Naive thymus-derived CD8-positive, alpha-beta T cell (primary cell): ENCODE data around the gene MTA3. TPM values are rescaled to one million over a fixed set of nuclear protein-coding genes. Genes with fewer than 3 reads are reported as not detected.
"Not testable (repeated sequence)": the region's sequence is repeated elsewhere in the genome, so short reads cannot be mapped to it uniquely, and the experiment has no call there.

ENCODE experiments used
- ATAC-seq, 2 donors: fragments of 150-1000 bp; cut with Tn5 transposase in 1 of 2; sonication (Bioruptor Pico), chemical (Tn5 transposase) in 1 of 2; 1 replicate in 1 of 2; 2 replicates in 1 of 2; pipeline ENCODE4 v1.10.0; 2021; ENCODE audit warnings: mild to moderate bottlenecking in 2 of 2, moderate library complexity in 2 of 2
- POLR2A ChIA-PET: fragments of 350-600 bp; sonication (Branson Sonifier 250); formaldehyde crosslinking; loops from one replicate; lab custom pipeline; 2021; ENCODE audit warnings: antibody characterized with exemption; lab: Charles Lee
- DNase-seq, 10 donors: peaks; one replicate each; pipeline versions ENCODE4 v3.0.0 to v3.0.0-alpha.2; 2020 to 2022
- H3K27ac Mint-ChIP-seq, 10 donors: one replicate each; pipeline ENCODE4 v1.8.0; 2020 to 2022; ENCODE audit warnings: mild to moderate bottlenecking in 10 of 10, mixed read lengths in 10 of 10, moderate library complexity in 4 of 10, inconsistent platforms in 1 of 10
- H3K27me3 Mint-ChIP-seq, 5 donors: one replicate each; pipeline ENCODE4 v1.8.0; 2021 to 2022; ENCODE audit warnings: mixed read lengths in 5 of 5
- H3K36me3 Mint-ChIP-seq, 3 donors: one replicate each; pipeline ENCODE4 v1.8.0; 2020 to 2022; ENCODE audit warnings: mixed read lengths in 3 of 3, mild to moderate bottlenecking in 2 of 3, inconsistent platforms in 1 of 3
- H3K4me1 Mint-ChIP-seq, 4 donors: one replicate each; pipeline ENCODE4 v1.8.0; 2021 to 2022; ENCODE audit warnings: mixed read lengths in 4 of 4
- H3K4me3 Mint-ChIP-seq, 10 donors: one replicate each; pipeline ENCODE4 v1.8.0; 2020 to 2022; ENCODE audit warnings: mild to moderate bottlenecking in 10 of 10, mixed read lengths in 10 of 10, moderate library complexity in 6 of 10, inconsistent platforms in 1 of 10
- H3K9me3 Mint-ChIP-seq, 9 donors: one replicate each; pipeline ENCODE4 v1.8.0; 2020 to 2022; ENCODE audit warnings: mixed read lengths in 9 of 9, mild to moderate bottlenecking in 3 of 9, inconsistent platforms in 1 of 9, moderate library complexity in 1 of 9
- polyA plus RNA-seq, 3 donors: library from polyadenylated mRNA; unstranded; fragments of 300-500 nt; fragmentation: Illumina TruSeq; gene quantifications; one replicate each; pipeline ENCODE4 v1.2.3, GENCODE V29; 2021
- total RNA-seq, 8 experiments: library from RNA in 2 of 8; stranded (reverse) in 2 of 8; gene quantifications; one replicate each; pipeline ENCODE4 v1.2.3 and lab custom pipeline; 2021 to 2026

Gene MTA3
- total and polyA plus RNA-seq, 5 experiments from 2014 or later, result 17.1 to 40.4 (median 21.4) TPM

GRCh38 chr2:42550870-42551269 lies 17.6 kb upstream of the MTA3 start:
- H3K27me3 Mint-ChIP-seq, result no peaks in the 10 kb centered on the region
- no peak for ATAC-seq
- POLR2A ChIA-PET, result no interaction called here
- DNase-seq, result no peak
- no peaks in the 10 kb centered on the region for H3K36me3 Mint-ChIP-seq
- no peak overlapping the region for H3K4me3 Mint-ChIP-seq
- H3K9me3 Mint-ChIP-seq, result no peaks in the 10 kb centered on the region
- H3K27ac Mint-ChIP-seq, result no peak overlapping the region
- H3K4me1 Mint-ChIP-seq, result peaks cover 3 to 10% (median 6%) of the 10 kb centered on the region in 4 donors

- Mint-ChIP-seq H3K4me3 (no peak overlapping the region), H3K4me1 (peaks cover 0 to 3% (median 0%) of the 10 kb centered on the region in 4 donors), H3K27ac (no peak overlapping the region), H3K36me3 (no peaks in the 10 kb centered on the region), H3K27me3 (no peaks in the 10 kb centered on the region), H3K9me3 (no peaks in the 10 kb centered on the region)
- ATAC-seq (no peak), DNase-seq (no peak)
- POLR2A ChIA-PET, result no interaction called here
Measured at GRCh38 chr2:42554392-42554791, 14.0 kb upstream of the MTA3 start.

DNA sequence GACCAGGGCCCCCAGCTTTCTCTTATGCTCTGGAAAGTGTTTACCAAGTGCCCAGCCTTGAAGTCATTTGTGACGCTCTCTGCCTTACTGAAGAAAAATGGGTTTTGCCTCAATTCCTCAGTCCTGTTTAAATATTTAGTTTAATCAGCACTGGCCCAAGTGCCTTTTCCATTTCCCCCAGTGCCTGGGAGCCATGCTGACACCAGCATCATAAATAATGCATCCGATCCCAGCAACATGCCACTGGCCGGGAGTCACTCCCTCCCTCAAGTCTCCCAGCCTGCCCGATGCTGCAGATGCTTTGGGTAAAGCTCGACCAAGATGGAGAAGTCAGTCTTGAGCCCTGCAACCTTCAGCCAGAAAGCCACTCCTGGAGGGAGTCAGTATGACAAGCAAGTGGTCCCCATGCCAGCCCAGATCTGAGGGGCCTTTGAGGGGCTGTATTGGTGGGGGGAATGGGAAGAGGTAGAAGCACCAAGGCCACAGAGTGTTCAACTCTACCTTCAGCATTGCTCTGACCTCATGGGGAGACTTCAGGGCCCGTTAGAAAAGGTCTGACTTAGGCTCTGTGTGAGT lies 12.0 kb upstream of the MTA3 start:
- no peaks in the 10 kb centered on the region for H3K9me3 Mint-ChIP-seq
- POLR2A ChIA-PET, result no interaction called here
- H3K27ac Mint-ChIP-seq, result peak overlapping the region in 1 of 10 donors; percentile 32
- H3K36me3 Mint-ChIP-seq, result no peaks in the 10 kb centered on the region
- no peaks in the 10 kb centered on the region for H3K27me3 Mint-ChIP-seq
- ATAC-seq, result no peak
- peaks cover 0 to 5% (median 1%) of the 10 kb centered on the region in 4 donors for H3K4me1 Mint-ChIP-seq
- H3K4me3 Mint-ChIP-seq, result no peak overlapping the region
- peak in 1 of 10 donors; percentile 63 for DNase-seq

- POLR2A ChIA-PET, result interaction anchor here (0.8 kb wide), 1 partner anchor 9 kb away, joined by 3 read pairs; no protein-coding TSS in a partner anchor
- H3K9me3 Mint-ChIP-seq, result no peaks in the 10 kb centered on the region
- ATAC-seq (no peak), DNase-seq (no peak)
- H3K36me3 Mint-ChIP-seq, result no peaks in the 10 kb centered on the region
- peak overlapping the region in 2 of 10 donors; percentile 1 to 2 for H3K27ac Mint-ChIP-seq
- no peak overlapping the region for H3K4me3 Mint-ChIP-seq
- no peaks in the 10 kb centered on the region for H3K27me3 Mint-ChIP-seq
- H3K4me1 Mint-ChIP-seq, result peaks cover 0 to 5% (median 1%) of the 10 kb centered on the region in 4 donors
Measured at GRCh38 chr2:42557306-42557705, 11.1 kb upstream of the MTA3 start.

DNA sequence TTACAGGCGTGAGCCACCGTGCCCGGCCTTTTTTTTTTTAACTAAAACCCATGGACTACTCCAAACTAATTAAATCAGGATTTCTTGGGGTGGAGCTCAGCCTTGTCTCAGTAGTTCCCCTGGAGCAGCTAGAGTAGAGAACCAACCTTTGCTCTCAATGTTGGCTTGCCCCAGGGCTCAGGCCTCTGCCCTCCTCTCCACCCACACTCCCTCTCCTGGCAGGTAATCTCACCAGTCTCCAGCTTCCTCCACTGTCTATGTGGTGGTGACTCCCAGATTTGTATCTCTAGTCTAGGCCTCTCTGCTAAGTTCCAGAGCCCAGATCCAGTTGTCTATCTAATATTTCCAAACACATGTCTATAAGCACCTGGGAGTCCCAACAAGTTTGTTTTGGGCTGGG lies 9.6 kb upstream of the MTA3 start:
- ATAC-seq, result no peak
- peak overlapping the region in 1 of 10 donors; percentile 10 for H3K27ac Mint-ChIP-seq
- no peaks in the 10 kb centered on the region for H3K9me3 Mint-ChIP-seq
- H3K36me3 Mint-ChIP-seq, result no peaks in the 10 kb centered on the region
- H3K27me3 Mint-ChIP-seq, result no peaks in the 10 kb centered on the region
- no peak for DNase-seq
- no peak overlapping the region for H3K4me3 Mint-ChIP-seq
- H3K4me1 Mint-ChIP-seq, result peaks cover 0 to 5% (median 2%) of the 10 kb centered on the region in 4 donors
- POLR2A ChIA-PET, result interaction anchor here (1.2 kb wide), 1 partner anchor 8 kb away, joined by 6 read pairs; no protein-coding TSS in a partner anchor

DNA sequence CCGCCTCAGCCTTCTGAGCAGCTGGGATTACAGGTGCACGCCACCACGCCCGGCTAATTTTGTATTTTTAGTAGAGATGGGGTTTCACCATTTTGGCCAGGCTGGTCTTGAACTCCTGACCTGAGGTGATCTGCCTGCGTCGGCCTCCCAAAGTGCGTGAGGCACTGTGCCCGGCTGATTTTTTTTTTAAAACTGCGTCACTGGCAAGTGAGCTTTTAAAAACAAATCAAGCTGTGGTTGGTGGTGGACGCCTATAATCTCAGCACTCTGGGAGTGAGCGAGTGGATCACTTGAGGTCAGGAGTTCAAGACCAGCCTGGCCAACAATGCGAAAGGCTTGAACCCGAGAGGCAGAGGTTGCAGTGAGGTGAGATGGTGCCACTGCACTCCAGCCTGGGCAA lies 8.3 kb upstream of the MTA3 start:
- POLR2A ChIA-PET, H3K27ac Mint-ChIP-seq, H3K27me3 Mint-ChIP-seq, DNase-seq, H3K9me3 Mint-ChIP-seq, H3K4me1 Mint-ChIP-seq, ATAC-seq, H3K36me3 Mint-ChIP-seq, H3K4me3 Mint-ChIP-seq: not testable (repeated sequence)

DNA sequence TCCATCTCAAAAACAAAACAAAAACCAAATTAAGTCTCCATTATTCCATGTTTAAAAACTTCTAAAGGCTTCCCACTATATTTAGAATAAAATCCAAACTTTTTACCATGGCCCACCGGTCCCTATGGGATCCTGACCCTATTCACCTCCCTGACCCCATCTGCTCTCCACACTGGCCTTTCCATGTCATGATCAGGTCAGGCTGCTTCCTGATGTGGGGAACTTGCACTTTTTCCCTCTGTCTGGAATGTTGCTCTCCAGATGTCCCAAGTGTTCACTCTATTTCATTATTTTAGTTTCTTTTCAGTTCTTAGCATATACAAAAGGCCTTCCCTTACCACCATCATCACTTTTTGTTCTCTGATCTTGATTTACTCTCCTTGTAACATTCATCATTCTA lies 7.5 kb upstream of the MTA3 start:
- no peak for ATAC-seq
- Mint-ChIP-seq H3K4me1 (peaks cover 0 to 8% (median 3%) of the 10 kb centered on the region in 4 donors), H3K27me3 (no peaks in the 10 kb centered on the region), H3K4me3 (no peak overlapping the region), H3K27ac (peak overlapping the region in 3 of 10 donors; percentile 4 to 53 (median 19)), H3K9me3 (no peaks in the 10 kb centered on the region), H3K36me3 (no peaks in the 10 kb centered on the region)
- POLR2A ChIA-PET, result no interaction called here
- DNase-seq, result no peak

DNA sequence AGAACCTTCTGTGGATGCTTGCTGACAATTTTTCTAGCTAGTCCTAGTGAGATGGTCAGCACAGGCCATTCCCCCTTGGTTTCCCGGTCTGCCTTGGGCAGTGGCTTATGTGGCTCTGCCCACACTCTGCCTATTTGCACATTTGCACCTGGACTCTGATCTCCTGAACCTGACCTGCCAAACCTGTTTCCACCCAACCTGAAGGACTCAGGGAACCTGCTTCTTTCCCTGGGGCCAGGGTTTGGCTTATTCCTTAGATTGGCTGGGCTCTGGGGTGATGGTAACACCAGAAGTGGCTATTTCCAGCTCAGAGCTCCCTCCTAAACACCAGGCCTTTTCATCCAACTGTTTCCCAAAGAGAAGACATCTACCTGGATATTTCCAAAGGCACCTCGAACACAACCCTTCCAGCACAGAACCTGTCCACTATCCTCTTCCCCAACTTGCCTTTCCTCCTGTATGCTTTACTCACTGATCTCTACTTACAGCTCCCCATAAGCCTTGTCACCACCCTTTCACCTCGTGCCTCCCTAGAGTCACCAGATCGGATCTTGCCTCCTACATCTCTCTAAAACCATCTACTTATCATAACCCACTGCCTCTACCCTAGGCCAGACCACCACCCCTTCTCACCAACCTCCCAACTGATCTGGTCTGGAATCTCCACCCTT lies 5.8 kb upstream of the MTA3 start:
- Mint-ChIP-seq H3K4me1 (peaks cover 11 to 26% (median 17%) of the 10 kb centered on the region in 4 donors), H3K27ac (peak overlapping the region in 4 of 10 donors; percentile 10 to 61 (median 12)), H3K36me3 (no peaks in the 10 kb centered on the region), H3K27me3 (no peaks in the 10 kb centered on the region), H3K9me3 (no peaks in the 10 kb centered on the region), H3K4me3 (no peak overlapping the region)
- ATAC-seq (no peak), DNase-seq (no peak)
- POLR2A ChIA-PET, result no interaction called here

DNA sequence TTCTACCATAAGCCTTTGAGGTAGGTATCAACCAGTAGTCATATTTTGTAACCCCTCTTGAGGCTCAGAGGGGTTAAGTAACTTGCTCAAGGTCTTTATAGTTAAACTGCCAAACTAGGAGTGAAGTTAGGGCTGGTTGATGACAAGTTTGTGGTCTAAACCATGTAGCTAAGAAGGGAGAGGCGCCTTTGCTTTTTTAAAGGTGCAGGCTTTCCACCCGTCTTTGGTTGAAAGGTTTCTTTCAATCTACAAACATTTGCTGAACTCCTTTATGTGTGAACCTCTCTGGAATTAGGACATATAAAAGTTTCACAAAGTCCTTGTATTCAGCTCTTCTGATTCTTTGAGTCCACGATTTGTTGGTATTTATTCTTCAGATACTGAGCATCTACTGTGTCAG lies 2.4 kb upstream of the MTA3 start:
- Mint-ChIP-seq H3K9me3 (no peaks in the 10 kb centered on the region), H3K27me3 (no peaks in the 10 kb centered on the region), H3K36me3 (peaks cover 0 to 1% (median 0%) of the 10 kb centered on the region in 3 donors), H3K4me1 (peaks cover 17 to 39% (median 32%) of the 10 kb centered on the region in 4 donors), H3K27ac (peak overlapping the region in 9 of 10 donors; percentile 75 to 92 (median 88)), H3K4me3 (peak overlapping the region in 9 of 10 donors; percentile 5 to 86 (median 59))
- POLR2A ChIA-PET, result interaction anchor here (0.7 to 1.3 kb wide), 4 partner anchors 9 to 93 kb away, joined by 3 read pairs; no protein-coding TSS in a partner anchor
- peak in 8 of 10 donors; percentile 11 to 73 (median 42) for DNase-seq
- ATAC-seq, result peak; percentile 59 to 75

GRCh38 chr2:42566837-42567321 lies 1.6 kb upstream of the MTA3 start:
- DNase-seq (no peak), ATAC-seq (no peak)
- Mint-ChIP-seq H3K9me3 (no peaks in the 10 kb centered on the region), H3K36me3 (peaks cover 0 to 9% (median 3%) of the 10 kb centered on the region in 3 donors), H3K27me3 (no peaks in the 10 kb centered on the region), H3K27ac (peak overlapping the region; percentile 75 to 93 (median 88)), H3K4me1 (peaks cover 16 to 44% (median 32%) of the 10 kb centered on the region in 4 donors), H3K4me3 (peak overlapping the region; percentile 59 to 87 (median 79))
- POLR2A ChIA-PET, result interaction anchor here (0.6 to 1.1 kb wide), 3 partner anchors 9 to 653 kb away, joined by 3 to 6 read pairs (median 4); no protein-coding TSS in a partner anchor

DNA sequence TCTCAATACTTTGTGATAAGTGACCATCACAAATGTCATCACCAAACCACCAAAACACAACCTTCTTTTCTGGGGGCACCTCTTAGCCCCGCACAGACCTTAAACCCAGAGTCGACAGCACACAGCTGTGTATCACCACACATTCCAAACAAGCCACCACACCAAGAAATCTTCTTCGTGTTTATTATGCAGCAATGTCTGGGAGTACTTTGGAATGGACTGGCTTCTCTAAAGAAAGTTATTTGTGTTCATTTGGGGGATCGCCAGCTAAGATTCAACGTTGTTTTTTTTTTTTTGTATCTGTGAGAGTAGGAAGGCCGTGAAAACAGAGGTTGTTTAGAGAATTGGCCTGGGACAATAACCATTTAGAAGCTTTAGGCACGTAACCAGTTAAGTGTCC lies 1.1 kb upstream of the MTA3 start:
- POLR2A ChIA-PET, result interaction anchor here (0.6 to 1.1 kb wide), 2 partner anchors 9 to 89 kb away, joined by 4 to 6 read pairs; no protein-coding TSS in a partner anchor
- DNase-seq (no peak), ATAC-seq (no peak)
- H3K36me3 Mint-ChIP-seq, result peaks cover 0 to 14% (median 3%) of the 10 kb centered on the region in 3 donors
- H3K27me3 Mint-ChIP-seq, result no peaks in the 10 kb centered on the region
- H3K9me3 Mint-ChIP-seq, result no peaks in the 10 kb centered on the region
- H3K4me3 Mint-ChIP-seq, result peak overlapping the region; percentile 69 to 91 (median 80)
- peaks cover 16 to 45% (median 32%) of the 10 kb centered on the region in 4 donors for H3K4me1 Mint-ChIP-seq
- peak overlapping the region; percentile 75 to 93 (median 90) for H3K27ac Mint-ChIP-seq

- Mint-ChIP-seq H3K27ac (peak overlapping the region; percentile 75 to 93 (median 90)), H3K4me1 (peaks cover 16 to 49% (median 35%) of the 10 kb centered on the region in 4 donors), H3K9me3 (no peaks in the 10 kb centered on the region), H3K27me3 (no peaks in the 10 kb centered on the region), H3K4me3 (peak overlapping the region; percentile 69 to 91 (median 80)), H3K36me3 (peaks cover 0 to 19% (median 3%) of the 10 kb centered on the region in 3 donors)
- POLR2A ChIA-PET, result interaction anchor here (1.1 kb wide), 1 partner anchor 10 kb away, joined by 6 read pairs; no protein-coding TSS in a partner anchor
- DNase-seq, result peak in 8 of 10 donors; percentile 10 to 25 (median 18)
- peak; percentile 28 to 35 for ATAC-seq
Measured at GRCh38 chr2:42567806-42568400, 529 bp upstream of the MTA3 start.
